ENCODE measurements around the gene CYP46A1.

Gene CYP46A1

DNA sequence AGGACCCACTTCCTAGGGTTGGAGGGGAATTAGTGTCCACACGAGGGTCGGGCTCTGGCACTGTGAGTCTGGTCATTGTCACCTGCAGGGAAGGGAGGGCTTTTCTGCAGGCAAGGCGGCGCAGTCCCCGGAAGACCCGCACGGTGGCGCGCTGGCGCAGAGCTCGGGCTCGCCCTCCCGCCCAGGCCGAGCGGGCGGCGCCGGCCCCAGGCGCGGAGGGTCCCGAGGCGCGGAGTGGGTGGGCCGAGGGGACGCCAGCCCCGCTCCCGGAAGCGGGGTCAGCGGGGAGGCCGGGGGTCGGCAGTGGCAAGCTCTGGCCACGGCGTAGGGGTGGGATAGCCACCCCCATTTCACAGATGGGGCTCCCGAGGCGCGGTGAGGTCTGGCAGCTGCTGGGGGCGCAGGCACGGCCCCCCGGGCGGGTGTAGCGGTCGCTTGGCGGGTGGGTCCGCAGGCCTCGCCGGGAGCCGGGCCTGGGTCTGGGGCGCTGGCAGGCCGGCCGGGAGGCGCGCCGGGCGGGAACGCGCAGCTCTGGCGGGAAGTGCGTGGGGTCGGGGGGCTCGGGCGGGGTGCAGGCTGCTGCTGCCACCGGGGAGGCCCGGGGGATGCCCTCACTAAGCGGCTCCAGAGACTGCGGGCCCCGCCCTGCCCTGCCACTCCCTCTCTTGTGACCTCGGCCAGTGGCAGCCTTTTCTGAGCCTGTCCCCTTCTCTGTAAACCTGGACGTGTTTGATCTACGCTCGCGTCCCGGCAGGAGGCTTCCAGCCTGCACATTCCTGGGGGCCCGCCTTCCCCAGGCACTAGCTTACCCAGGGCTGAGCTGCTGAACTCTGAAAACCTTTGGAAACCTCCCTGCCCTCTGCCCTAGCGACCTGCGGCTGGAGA, 46.1 kb downstream of the CYP46A1 start (continued):
- TF ChIP-seq YY1 (tag by site-specific recombination; IDR thresholded peaks at IDR 0.05) (no peak), ZNF561 (tag by site-specific recombination; IDR thresholded peaks at IDR 0.05; ENCODE audit: borderline replicate concordance) (peak; percentile 84; the same call in 1 of the 2 replicates), ZNF513 (tag by site-specific recombination; IDR thresholded peaks at IDR 0.05) (no peak), ZBTB8A (tag by site-specific recombination; IDR thresholded peaks at IDR 0.05) (0 out of 2 replicates have a peak, but pooled peaks have one; percentile 7), ZBTB20 (tag by site-specific recombination; IDR thresholded peaks at IDR 0.05) (peak; percentile 55), ZNF596 (tag by site-specific recombination; IDR thresholded peaks at IDR 0.05) (peak; percentile 3; the same call in 1 of the 2 replicates), KLF7 (tag by site-specific recombination; IDR thresholded peaks at IDR 0.05; ENCODE audit: borderline replicate concordance) (no peak), ZNF10 (tag by site-specific recombination; IDR thresholded peaks at IDR 0.05) (no peak), INSM2 (tag by site-specific recombination; IDR thresholded peaks at IDR 0.05) (0 out of 2 replicates have a peak, but pooled peaks have one; percentile 25), SALL2 (tag by site-specific recombination; IDR thresholded peaks at IDR 0.05; ENCODE audit: borderline replicate concordance) (no peak), ZBTB26 (tag by site-specific recombination; optimal IDR thresholded peaks at IDR 0.05) (peak; percentile 50), ZNF658 (tag by site-specific recombination; IDR thresholded peaks at IDR 0.05) (no peak), SP7 (tag by site-specific recombination; IDR thresholded peaks at IDR 0.05) (peak; percentile 57), ZNF239 (tag by site-specific recombination; IDR thresholded peaks at IDR 0.05) (no peak), ZSCAN30 (tag by site-specific recombination; IDR thresholded peaks at IDR 0.05) (peak; percentile 78; the same call in 1 of the 2 replicates), ZNF654 (tag by site-specific recombination; IDR thresholded peaks at IDR 0.05; ENCODE audit: low read depth) (peak; percentile 28; the same call in 1 of the 2 replicates)

- Histone ChIP-seq H3K4me1 (ENCODE audit: control insufficient read depth, insufficient read depth, low read length) (no peaks in the 10 kb centered on the region), H3K9me3 (ENCODE audit: control insufficient read depth, insufficient read depth, low read depth, low read length) (no peaks in the 10 kb centered on the region), H3K4me3 (ENCODE audit: low read depth, low read length) (peak overlapping the region; percentile 52; the same call in 1 of the 2 replicates), H3K27ac (ENCODE audit: extremely low read depth, low read depth, low read length) (no peak overlapping the region; the same call in 1 of the 2 replicates), H3K36me3 (ENCODE audit: control insufficient read depth in 2 of 2, insufficient read depth in 1 of 2, low read length in 2 of 2) (no peaks in the 10 kb centered on the region)
- ChIA-PET CTCF (interaction anchor here (0.5 to 2.3 kb wide), 29 partner anchors 9 to 161 kb away, joined by 3 to 15 read pairs (median 4); partner anchors contain the start of gene EML1), POLR2A (interaction anchor here (1.1 to 1.6 kb wide), 2 partner anchors 15 to 91 kb away, joined by 3 to 4 read pairs; no protein-coding TSS in a partner anchor)
- no peak for TF ChIP-seq ZNF324 (tag by site-specific recombination; IDR thresholded peaks at IDR 0.05)
- no peak for TF ChIP-seq ZNF280C (tag by site-specific recombination; IDR thresholded peaks at IDR 0.05)
- no peak for TF ChIP-seq HIC1 (tag by site-specific recombination; IDR thresholded peaks at IDR 0.05)
- TF ChIP-seq ZNF623 (tag by site-specific recombination; IDR thresholded peaks at IDR 0.05): no peak
- no peak for TF ChIP-seq ZIC2 (tag by site-specific recombination; IDR thresholded peaks at IDR 0.05)
- TF ChIP-seq SP2 (tag by site-specific recombination; IDR thresholded peaks at IDR 0.05): no peak; the same call in 1 of the 2 replicates
- no peak for TF ChIP-seq REPIN1 (tag by site-specific recombination; IDR thresholded peaks at IDR 0.05; ENCODE audit: low read depth)
- TF ChIP-seq ZFHX2 (tag by site-specific recombination; conservative IDR thresholded peaks at IDR 0.05): peak; percentile 73
Measured at GRCh38 chr14:99730876-99731546, 46.9 kb downstream of the CYP46A1 start.
